ENCODE results near the gene COL19A1.

GRCh38 chr6:70062010-70062409, 195.7 kb downstream of the COL19A1 start:
- TF ChIP-seq CTCF (IDR thresholded peaks at IDR 0.05) (no peak), POLR2A (IDR thresholded peaks at IDR 0.05) (no peak)
